GM10266 (cell line): ENCODE data around the gene KRTAP2-3.
"Not testable (repeated sequence)": the region's sequence is repeated elsewhere in the genome, so short reads cannot be mapped to it uniquely, and the experiment has no call there.

Source experiments
- DNase-seq: peaks from one replicate; pipeline ENCODE4 v3.0.0; 2012; ENCODE audit errors: extremely low spot score
- CTCF ChIP-seq: IDR thresholded peaks from 2 replicates; pipeline ENCODE4 v1.5.1; 2012; ENCODE audit warnings: mild to moderate bottlenecking, low read depth; ENCODE audit not compliant: control insufficient read depth, insufficient read depth; ENCODE audit errors: missing control alignments

Gene KRTAP2-3

GRCh38 chr17:41060052-41060604 lies at the start of gene KRTAP2-3:
Gene KRTAP2-3, minus strand, starts transcription at chr17:41060114. Its CDS starts 64 bp downstream, at chr17:41060050.
- TF ChIP-seq CTCF = no peak
- DNase-seq = no peak

- DNase-seq = not testable (repeated sequence)
These were observed 48.9 kb upstream of the KRTAP2-3 start for GRCh38 chr17:41108728-41109386.

- no peak for DNase-seq
- TF ChIP-seq CTCF = no peak
These were observed 48.1 kb upstream of the KRTAP2-3 start for GRCh38 chr17:41107941-41108450.

- not testable (repeated sequence) for DNase-seq
These were observed 45.4 kb upstream of the KRTAP2-3 start, which contains the start of gene KRTAP4-9 for GRCh38 chr17:41105347-41105746. Gene KRTAP4-9, plus strand, starts transcription at chr17:41105389. Its CDS starts 0 bp downstream, at chr17:41105389.

GRCh38 chr17:41104386-41105038 lies 44.6 kb upstream of the KRTAP2-3 start:
- DNase-seq = not testable (repeated sequence)

- no peak for TF ChIP-seq CTCF
- no peak for DNase-seq
These were observed 44.0 kb upstream of the KRTAP2-3 start for GRCh38 chr17:41103896-41104295.

- no peak for TF ChIP-seq CTCF
These were observed 41.8 kb upstream of the KRTAP2-3 start, which contains the start of gene KRTAP4-16 for GRCh38 chr17:41101586-41102259. Gene KRTAP4-16, minus strand, starts transcription at chr17:41102209. Its CDS starts 0 bp downstream, at chr17:41102209.

GRCh38 chr17:41099682-41100480 lies 40.0 kb upstream of the KRTAP2-3 start:
- not testable (repeated sequence) for DNase-seq

More at GRCh38 chr17:41101586-41102259, 41.8 kb upstream of the KRTAP2-3 start, which contains the start of gene KRTAP4-16:
- DNase-seq = no peak

GRCh38 chr17:41098481-41098880 lies 38.6 kb upstream of the KRTAP2-3 start:
- no peak for TF ChIP-seq CTCF
- DNase-seq = no peak
